ENCODE data around the gene UQCC5.
"Not testable (repeated sequence)": the region's sequence is repeated elsewhere in the genome, so short reads cannot be mapped to it uniquely, and the experiment has no call there.

The UQCC5 gene

DNA sequence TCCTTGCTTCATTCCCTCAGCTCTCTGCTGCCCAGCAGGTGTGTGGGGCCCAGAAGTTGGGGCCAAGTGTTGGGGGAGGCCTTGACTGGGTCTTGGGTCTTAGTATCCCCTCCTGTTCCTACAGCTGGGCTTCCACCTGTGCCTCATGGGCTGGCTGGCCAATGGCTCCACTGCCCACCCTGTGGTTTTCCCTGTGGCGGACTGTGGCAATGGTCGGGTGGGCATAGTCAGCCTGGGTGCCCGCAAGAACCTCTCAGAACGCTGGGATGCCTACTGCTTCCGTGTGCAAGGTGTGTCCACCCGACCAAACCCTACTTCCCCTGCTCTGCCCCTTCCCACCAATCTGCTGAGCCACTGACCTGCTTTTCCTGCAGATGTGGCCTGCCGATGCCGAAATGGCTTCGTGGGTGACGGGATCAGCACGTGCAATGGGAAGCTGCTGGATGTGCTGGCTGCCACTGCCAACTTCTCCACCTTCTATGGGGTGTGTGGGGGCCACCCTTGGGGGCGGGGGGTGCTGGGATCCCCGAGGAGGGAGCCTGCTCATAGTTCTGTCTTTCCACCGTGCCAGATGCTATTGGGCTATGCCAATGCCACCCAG, 13.7 kb upstream of the UQCC5 start:
- no peak for DNase-seq (ENCODE audit: low read depth, low spot score)

GRCh38 chr3:52523386-52524257, 12.8 kb upstream of the UQCC5 start:
- DNase-seq (ENCODE audit: low read depth, low spot score): no peak

DNA sequence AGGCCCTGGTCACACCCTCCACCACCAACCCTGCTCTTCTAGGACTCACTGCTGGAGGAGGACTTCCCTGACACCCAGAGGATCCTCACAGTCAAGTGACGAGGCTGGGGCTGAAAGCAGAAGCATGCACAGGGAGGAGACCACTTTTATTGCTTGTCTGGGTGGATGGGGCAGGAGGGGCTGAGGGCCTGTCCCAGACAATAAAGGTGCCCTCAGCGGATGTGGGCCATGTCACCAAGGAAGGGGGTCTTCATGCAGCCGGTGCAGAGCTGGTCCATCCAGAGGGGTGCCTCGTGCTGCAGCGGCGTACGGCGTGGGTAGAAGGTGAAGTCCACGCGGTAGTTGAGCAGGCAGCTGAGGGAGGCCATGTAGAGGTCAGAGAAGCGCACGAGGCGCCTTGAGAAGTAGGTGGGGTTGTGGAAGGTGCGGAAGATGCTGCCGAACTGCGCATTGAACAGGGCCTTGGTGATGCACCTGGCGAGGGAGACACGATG, 12.1 kb upstream of the UQCC5 start:
- DNase-seq (ENCODE audit: low read depth, low spot score): no peak

DNA sequence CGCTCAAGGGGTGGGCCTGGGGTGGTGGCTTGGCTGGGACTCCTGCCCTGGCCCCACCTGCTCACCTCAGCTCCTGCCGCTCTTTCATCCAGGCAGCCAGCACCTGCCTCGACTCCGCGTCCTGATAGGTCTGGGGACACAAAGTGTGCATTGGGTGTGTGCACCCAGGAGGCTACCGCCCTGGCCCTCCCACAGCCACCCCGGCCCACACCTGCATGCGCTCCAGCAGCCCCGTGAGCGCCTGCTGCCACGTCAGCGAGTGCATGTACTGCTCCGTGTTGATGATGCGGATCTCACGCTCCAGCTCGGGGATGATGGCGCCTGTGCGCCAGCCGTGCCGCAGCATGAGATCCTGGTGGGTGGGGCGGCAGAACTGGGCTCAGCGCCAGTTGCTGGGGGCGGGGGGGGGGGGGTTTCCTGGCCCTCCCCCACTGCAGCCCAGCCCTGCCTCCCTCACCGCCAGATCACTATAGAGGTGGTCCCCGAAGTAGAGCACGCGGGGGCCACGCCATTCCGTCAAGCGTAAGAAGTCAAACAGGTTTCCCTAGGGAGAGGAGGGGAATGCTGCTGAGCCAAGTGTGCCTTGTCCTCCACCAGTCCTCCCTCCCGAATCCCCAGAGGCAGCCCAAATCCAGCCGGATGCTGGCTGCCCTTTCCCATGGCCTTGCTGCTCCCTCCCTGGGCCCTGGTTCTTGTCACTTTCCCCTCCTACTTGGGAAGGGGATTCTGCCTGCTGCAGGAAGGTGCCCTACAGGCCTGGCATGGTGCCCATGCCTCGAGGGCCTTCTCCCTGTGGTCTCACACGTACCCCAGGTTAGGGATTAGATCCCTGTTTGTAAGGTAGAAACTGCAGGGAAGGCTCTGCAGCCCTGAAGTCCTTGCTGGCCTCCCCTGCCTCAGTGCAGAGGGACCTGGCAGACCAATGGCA, 11.4 kb upstream of the UQCC5 start:
- DNase-seq (ENCODE audit: low read depth, low spot score): no peak

DNA sequence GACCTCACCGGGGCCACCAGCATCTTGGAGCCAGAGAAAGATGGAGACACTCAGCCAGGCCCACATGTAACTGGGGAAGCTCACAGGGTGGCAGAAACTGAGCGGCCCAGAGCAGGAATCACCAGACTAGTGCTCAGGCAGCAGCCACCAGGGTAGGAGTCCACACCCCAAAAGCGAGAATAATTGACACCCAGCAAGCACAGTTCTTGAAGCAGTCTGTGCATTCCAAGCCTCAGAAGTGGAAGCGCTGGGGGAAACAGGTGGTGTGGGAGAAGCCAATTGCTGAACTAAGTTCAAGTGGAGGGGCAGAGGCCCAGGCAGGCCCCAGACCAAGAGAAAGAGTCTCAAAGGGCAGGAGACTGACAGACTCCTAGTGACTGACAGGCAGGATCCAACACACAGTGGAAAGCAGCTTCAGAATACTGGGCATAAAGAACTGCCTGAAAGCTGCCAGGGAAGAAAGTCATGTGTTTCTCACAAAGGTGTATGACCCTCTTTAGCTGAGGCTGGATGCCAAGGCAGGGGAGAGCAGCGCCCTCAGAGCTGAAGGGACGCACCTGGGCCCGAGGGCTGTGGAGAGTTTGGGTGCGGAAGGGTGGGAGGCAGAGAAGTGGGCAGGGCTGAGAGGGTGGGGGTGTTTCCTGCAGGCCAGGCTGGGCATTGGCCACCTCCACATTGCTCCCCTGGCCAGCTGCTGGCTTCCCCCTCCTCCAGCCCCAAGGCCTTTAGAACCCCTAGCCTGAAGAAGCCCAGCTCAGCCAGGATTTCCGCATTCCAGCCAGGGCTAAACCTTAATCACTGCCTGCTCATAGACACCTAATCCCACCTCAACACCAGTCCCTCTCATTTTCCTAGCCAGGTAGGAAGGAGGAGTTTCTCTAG, 10.5 kb upstream of the UQCC5 start:
- no peak for DNase-seq (ENCODE audit: low read depth, low spot score)

GRCh38 chr3:52526671-52527038, 9.8 kb upstream of the UQCC5 start:
- DNase-seq (ENCODE audit: low read depth, low spot score): not testable (repeated sequence)

GRCh38 chr3:52527039-52527731, 9.2 kb upstream of the UQCC5 start:
- DNase-seq (ENCODE audit: low read depth, low spot score): no peak

GRCh38 chr3:52527732-52528585, 8.4 kb upstream of the UQCC5 start:
- DNase-seq (ENCODE audit: low read depth, low spot score): no peak

GRCh38 chr3:52528586-52529375, 7.6 kb upstream of the UQCC5 start:
- no peak for DNase-seq (ENCODE audit: low read depth, low spot score)

DNA sequence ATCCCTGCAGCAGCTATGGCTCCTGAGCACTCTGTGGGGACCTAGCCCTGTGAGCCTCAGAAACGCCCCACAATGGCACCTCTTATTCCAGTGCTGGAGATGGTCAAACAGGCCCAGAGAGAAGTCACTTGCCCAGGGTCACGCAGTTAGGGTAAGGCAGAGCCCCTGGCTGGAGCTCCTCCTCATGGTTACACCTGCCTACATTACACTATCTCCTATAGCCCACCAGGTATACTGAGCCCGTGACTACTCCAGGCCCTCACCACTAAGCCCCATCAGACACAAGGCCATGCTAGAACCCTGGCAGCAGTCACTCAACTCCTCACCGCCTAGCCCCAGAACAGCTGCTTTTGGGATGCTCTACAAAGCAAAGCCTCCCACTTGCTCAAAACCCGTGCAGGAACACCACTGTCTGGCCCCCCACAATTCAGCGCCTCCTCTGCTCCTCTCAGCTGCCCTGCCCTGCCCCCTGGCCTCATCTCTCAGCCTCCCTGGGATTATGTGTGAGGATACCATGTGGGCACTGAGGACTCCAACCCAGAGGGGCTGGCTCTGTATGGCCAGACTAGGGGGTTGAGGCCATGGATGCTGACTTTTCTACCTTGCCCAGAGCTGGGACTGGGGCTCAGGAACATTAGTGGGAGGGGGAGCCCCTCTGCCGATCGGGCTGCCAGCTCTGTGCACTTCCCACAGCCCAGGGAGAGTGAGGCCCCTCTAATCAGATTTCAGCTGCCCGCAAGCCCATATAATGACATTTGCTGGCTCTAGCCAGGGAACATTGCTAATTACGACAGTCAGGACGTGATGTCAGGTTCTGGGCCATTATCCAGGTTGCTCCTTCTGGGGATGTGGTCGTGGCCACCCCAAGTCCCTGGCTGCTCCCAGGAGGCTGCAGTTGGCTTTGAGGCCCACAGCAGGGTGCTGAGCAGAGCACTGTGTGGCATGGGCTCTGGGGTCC, 6.8 kb upstream of the UQCC5 start:
- no peak for DNase-seq (ENCODE audit: low read depth, low spot score)

DNA sequence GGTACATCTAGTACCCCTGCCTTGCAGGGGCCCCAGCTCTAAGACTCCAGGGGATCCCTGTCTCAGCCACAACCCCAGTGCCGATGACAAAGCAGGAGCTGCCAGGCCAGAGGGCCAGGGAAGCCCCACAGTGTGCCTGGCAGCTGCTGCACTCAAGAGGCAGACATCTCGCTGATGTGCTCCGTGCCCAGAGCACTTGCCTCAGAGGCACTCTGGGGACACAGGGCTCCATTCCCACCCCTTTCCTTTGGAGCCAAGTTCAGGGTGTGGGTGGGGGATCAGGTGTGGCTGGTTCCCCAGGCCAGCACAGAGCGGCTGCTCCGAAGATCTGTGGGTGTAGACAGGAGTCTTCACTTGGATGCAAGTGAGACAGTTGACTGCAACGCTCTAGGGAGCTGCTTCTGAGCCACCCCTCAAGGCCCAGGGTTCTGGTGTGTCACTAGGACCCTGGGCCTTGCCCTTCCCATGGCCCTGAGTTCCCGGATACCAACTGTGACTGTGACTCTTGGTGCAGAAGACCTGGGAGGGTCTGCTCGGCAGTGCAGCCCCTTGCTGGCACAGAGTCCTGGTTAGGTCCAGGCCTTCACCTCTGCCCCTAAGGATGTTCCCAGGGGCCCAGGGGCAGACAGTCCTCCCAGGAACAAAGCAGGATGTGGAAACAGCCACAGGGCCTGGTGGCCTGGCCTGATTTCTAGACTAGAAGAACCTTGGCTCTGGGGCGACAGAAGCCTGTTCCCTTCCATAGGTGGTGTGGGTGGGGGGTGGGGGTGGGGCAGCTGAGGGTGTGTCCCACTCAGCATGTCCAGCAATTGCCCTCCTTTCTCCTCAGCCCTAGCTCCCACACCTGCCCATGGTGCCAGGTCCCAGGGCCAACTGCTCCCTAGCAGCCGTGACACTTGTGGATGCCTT, 5.2 kb upstream of the UQCC5 start:
- DNase-seq (ENCODE audit: low read depth, low spot score): no peak

DNA sequence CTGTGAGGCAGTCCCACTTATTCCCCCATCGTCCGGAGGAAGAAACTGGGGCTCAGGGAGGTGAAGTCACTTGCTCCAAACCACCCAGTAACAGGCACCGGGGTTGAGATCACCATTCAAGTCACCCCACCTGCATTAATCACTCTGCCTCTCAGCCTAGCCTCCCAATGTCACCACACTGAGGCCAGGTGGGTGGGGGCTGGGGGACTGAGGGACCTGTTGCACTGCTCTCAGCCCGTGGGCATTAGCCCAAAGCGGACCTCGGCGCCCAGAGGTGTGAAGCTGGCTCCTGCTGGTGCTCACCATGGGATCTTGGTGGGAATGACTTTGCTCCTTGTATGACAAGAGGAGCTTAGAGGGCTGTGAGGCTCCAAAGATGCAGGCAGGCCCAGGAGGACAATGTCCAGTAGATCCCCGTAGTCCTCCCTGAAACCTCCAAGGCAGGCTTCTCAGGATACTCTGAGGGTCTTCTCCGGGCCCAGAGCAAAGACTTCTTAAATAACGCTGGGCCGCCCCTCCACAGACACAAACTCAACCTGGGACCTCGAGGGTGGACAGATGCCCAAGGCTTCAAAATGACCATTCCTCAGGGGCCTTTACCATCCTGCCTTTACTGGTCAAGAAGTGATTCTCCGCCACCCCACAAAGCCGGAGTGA, 4.4 kb upstream of the UQCC5 start:
- no peak for DNase-seq (ENCODE audit: low read depth, low spot score)

GRCh38 chr3:52532517-52532837, 3.9 kb upstream of the UQCC5 start:
- DNase-seq (ENCODE audit: low read depth, low spot score): no peak

DNA sequence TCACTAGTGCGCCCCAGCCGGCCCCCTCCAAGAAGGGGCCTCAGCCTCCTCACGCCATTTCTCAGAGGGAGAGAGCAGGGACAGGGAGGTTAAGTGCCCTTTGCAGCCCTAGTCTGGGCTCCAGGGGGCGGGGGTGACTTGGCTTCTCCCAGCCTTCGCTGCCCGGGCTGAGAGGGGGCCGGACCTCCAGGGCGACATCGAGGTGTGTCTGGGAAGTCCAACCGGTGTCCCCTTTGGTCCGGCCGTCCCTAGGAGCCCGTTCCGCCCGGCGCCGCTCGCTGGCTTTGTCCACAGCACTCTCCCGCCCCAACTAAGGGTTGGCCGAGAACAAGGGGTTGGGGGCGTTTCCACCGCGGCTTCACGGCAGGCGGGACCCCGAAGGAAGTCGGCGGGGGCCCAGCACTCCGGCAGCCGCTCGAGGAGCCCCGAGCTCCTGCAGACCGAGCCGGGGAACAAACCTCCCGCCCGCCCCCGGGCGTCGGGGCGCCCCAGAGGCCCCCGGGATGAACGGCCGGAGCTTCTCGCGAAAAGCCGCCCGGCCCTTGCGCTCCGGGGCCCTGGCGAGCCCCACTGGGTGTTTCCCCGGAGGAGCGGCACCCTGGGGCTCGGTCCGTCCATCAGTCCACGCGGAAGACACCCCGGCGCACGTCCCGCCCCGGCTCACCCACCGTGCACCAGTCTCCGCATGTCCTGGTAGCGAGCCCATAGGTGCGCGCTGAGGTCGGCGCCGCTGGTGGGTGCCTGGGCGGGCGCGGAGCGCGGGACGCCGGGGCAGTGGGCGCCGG, 3.4 kb upstream of the UQCC5 start:
- no peak for DNase-seq (ENCODE audit: low read depth, low spot score)

- DNase-seq (ENCODE audit: low read depth, low spot score): peak; percentile 29
These were observed 2.7 kb upstream of the UQCC5 start, which contains the start of gene NT5DC2 for GRCh38 chr3:52533623-52534280. NT5DC2 (minus strand) TSS chr3:52533857; CDS start chr3:52533737, 120 bp downstream.

Measured in activated naive CD8-positive, alpha-beta T cell treated with anti-CD3 and anti-CD28 coated beads, Interleukin-2, amount 50 U/mL, for 16 hours (primary cell).